Thyroid gland (tissue), 4 donors: ENCODE data around the gene ADGRF4. TPM values are rescaled to one million over a fixed set of nuclear protein-coding genes. Genes with fewer than 3 reads are reported as not detected.

Source experiments
- DNase-seq, 2 donors: peaks; one replicate each; pipeline ENCODE4 v3.0.0-alpha.2; 2019
- H3K27ac ChIP-seq, 3 donors: fragments of 200-600 bp; sonication (generic); 1 replicate in 2 of 3; 2 replicates in 1 of 3; pipeline ENCODE4 v1.5.1; 2016 to 2019; ENCODE audit warnings: mild to moderate bottlenecking in 1 of 3, moderate library complexity in 1 of 3
- H3K27me3 ChIP-seq: fragments of 200-600 bp; sonication (generic); one replicate; pipeline ENCODE4 v1.5.1; 2019
- H3K36me3 ChIP-seq, 2 donors: fragments of 200-600 bp; sonication (generic); one replicate each; pipeline ENCODE4 v1.5.1; 2016 to 2019
- H3K4me1 ChIP-seq, 2 donors: fragments of 200-600 bp; sonication (generic); one replicate each; pipeline ENCODE4 v1.5.1; 2017 to 2019
- H3K4me3 ChIP-seq, 3 donors: fragments of 200-600 bp; sonication (generic); replicated peaks in 1 of 3; 1 replicate in 2 of 3; 2 replicates in 1 of 3; pipeline ENCODE4 v1.5.1; 2016; ENCODE audit warnings: mild to moderate bottlenecking in 1 of 3
- H3K9me3 ChIP-seq: fragments of 200-600 bp; sonication (generic); one replicate; pipeline ENCODE4 v1.5.1; 2017
- POLR2A ChIP-seq, 2 donors: fragments of 450-650 bp; IDR thresholded peaks; one replicate each; pipeline ENCODE4 v1.6.1; 2017; ENCODE audit warnings: antibody characterized with exemption in 2 of 2, mild to moderate bottlenecking in 2 of 2, moderate library complexity in 1 of 2
- WGBS, 2 donors: methylation state at CpG; one replicate each; pipeline ENCODE4 v1.1.5; 2017; 5-methylcytosine and 5-hydroxymethylcytosine counted together
- intact Hi-C: fragments of 100-400 bp; cut with DNase I; formaldehyde crosslinking; loops from one replicate; pipeline ENCODE4 v1.15.1; 2023
- total RNA-seq, 4 donors: library from RNA; depleted of rRNA; stranded (reverse); fragments of >200 nt; gene quantifications; one replicate each; pipeline ENCODE4 v1.2.3, GENCODE V29; 2016
- TF ChIP-seq, protein P1 (sequence below), 6 experiments: fragments of 200-600 bp in 3 of 6; fragments of 450-650 bp in 3 of 6; sonication (generic) in 3 of 6; IDR thresholded peaks; one replicate each; pipeline ENCODE4 v1.5.1; 2016 to 2019; ENCODE audit warnings: antibody characterized with exemption in 6 of 6, mild to moderate bottlenecking in 2 of 6, inconsistent platforms in 1 of 6, moderate library complexity in 1 of 6

ADGRF4 gene
- total RNA-seq, 4 donors from 2014 or later, result 0.13 TPM; not detected in 3

DNA sequence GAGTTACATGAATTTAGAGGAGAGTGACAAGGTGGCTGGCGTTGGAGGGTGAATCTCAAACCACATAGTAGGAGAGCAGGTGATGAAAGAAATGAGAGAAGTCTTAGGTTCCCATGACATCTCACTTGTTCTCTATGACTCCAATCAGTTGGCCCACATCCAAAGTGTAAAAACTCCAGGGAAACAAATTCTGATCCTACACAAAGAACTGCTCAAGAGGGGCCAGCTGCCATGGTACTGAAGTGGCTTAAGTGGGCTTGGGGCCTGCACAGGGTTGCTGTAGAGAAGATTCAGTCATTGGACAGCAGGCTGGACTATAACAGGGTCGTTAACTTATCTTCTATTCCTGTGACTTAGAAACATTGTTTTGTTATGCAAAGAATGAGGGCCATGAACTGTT lies 7.6 kb upstream of the ADGRF4 start:
- no peak overlapping the region for H3K27ac ChIP-seq
- intact Hi-C loops, result no loop called here
- TF ChIP-seq POLR2A (IDR thresholded peaks at IDR 0.05), result no peak
- TF ChIP-seq, protein P1, sequence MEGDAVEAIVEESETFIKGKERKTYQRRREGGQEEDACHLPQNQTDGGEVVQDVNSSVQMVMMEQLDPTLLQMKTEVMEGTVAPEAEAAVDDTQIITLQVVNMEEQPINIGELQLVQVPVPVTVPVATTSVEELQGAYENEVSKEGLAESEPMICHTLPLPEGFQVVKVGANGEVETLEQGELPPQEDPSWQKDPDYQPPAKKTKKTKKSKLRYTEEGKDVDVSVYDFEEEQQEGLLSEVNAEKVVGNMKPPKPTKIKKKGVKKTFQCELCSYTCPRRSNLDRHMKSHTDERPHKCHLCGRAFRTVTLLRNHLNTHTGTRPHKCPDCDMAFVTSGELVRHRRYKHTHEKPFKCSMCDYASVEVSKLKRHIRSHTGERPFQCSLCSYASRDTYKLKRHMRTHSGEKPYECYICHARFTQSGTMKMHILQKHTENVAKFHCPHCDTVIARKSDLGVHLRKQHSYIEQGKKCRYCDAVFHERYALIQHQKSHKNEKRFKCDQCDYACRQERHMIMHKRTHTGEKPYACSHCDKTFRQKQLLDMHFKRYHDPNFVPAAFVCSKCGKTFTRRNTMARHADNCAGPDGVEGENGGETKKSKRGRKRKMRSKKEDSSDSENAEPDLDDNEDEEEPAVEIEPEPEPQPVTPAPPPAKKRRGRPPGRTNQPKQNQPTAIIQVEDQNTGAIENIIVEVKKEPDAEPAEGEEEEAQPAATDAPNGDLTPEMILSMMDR (IDR thresholded peaks at IDR 0.05), result no peak
- H3K9me3 ChIP-seq, result no peaks in the 10 kb centered on the region
- no peak overlapping the region for H3K4me3 ChIP-seq
- 78 to 80% methylated on average over 2 of the region's 2 CpGs for WGBS, 2 donors
- H3K27me3 ChIP-seq, result no peaks in the 10 kb centered on the region
- H3K36me3 ChIP-seq, result no peaks in the 10 kb centered on the region
- no peak for DNase-seq
- no peaks in the 10 kb centered on the region for H3K4me1 ChIP-seq

DNA sequence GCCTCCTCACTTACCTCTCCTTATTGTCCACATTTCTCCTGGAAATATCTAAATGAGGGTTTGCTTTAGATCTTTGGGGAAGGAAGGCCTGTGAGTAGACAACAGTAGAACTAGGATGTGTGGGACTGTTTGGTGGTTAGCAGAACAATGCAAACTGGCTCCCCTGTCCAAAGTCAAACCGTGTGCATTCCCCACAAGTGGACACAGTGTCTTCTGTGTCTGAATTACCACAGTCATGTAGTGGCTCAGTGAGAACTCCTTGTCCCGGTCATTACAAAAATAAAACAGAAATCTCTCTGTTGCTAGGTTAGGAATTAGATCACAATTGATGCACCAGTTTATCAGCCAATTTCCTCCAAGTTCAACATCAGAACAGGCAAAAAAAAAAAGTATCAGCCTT lies 455 bp upstream of the ADGRF4 start:
- intact Hi-C loops, result no loop called here
- Histone ChIP-seq H3K27me3 (no peaks in the 10 kb centered on the region), H3K4me1 (no peaks in the 10 kb centered on the region), H3K4me3 (no peak overlapping the region), H3K27ac (no peak overlapping the region), H3K9me3 (no peaks in the 10 kb centered on the region), H3K36me3 (no peaks in the 10 kb centered on the region)
- DNase-seq, result no peak
- no peak for TF ChIP-seq POLR2A (IDR thresholded peaks at IDR 0.05)
- TF ChIP-seq, protein P1 (IDR thresholded peaks at IDR 0.05), result no peak
- WGBS, 2 donors, result 71 to 73% methylated on average over 2 of the region's 2 CpGs

DNA sequence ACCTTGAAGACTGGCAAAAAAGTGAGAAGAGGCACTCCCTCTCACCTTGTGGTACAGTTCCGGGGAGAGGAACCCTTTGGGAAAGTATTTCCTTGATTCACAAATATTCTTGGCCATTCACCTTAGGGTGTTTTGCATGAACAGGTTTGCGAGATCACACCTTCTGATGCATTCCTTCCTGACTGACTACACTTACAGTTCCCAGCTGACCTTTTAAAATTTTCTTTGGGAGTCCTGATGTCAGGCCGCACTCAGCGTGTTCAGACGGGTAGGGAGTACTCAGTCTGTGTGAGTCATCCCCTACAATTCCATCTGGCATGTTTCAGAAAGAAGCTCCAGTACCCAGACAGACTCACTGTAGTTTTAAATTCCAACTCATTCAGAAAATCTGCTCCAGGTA lies 1.7 kb downstream of the ADGRF4 start:
- no peak overlapping the region for H3K27ac ChIP-seq
- 73 to 77% methylated on average over 5 of the region's 5 CpGs for WGBS, 2 donors
- intact Hi-C loops, result no loop called here
- H3K36me3 ChIP-seq, result no peaks in the 10 kb centered on the region
- H3K4me3 ChIP-seq, result no peak overlapping the region
- TF ChIP-seq, protein P1 (IDR thresholded peaks at IDR 0.05), result no peak
- no peak for TF ChIP-seq POLR2A (IDR thresholded peaks at IDR 0.05)
- H3K27me3 ChIP-seq, result no peaks in the 10 kb centered on the region
- no peak for DNase-seq
- no peaks in the 10 kb centered on the region for H3K4me1 ChIP-seq
- H3K9me3 ChIP-seq, result no peaks in the 10 kb centered on the region

DNA sequence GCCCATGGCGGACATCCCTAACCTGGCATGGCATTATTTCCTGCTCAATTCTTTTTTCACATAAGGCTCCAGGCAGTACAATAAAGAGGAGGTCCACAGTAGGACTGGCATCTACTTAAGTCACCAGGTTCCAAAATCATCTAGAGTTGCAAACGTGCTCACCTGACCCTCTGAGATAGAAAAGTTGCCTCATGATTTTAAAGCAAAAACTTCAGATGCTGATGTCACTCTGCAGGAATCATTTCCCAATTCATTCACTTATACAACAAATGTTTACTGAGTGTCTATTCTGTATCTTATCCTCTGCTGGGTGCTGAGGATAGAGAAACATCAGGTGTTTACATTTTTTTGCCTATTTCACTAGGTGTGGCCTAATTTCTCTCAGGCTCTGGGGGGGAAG lies 2.2 kb downstream of the ADGRF4 start:
- Histone ChIP-seq H3K27me3 (no peaks in the 10 kb centered on the region), H3K4me1 (no peaks in the 10 kb centered on the region), H3K4me3 (no peak overlapping the region), H3K36me3 (no peaks in the 10 kb centered on the region), H3K9me3 (no peaks in the 10 kb centered on the region), H3K27ac (no peak overlapping the region)
- 88% methylated on average over 2 of the region's 2 CpGs for WGBS, 2 donors
- intact Hi-C loops, result no loop called here
- TF ChIP-seq POLR2A (IDR thresholded peaks at IDR 0.05), result no peak
- TF ChIP-seq, protein P1 (IDR thresholded peaks at IDR 0.05), result no peak
- DNase-seq, result no peak

DNA sequence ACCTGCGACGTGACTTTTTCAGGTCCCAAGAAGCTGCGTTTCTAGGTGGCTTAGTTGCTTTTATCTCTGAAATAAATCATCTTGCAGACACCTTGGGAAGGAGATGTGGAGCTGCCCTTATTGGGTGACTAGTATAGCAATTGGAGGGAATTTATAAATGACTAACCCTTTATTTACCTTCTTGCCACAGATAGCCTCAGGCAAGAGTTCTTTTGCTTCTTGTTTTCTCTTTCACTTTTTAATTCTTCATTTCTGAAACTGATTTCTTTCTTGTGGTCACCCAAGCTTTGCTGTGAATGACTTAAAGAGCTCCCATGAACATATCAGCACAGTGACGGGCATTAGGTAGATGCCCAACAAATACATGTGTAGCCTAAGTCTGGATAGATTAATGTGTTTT lies 3.0 kb downstream of the ADGRF4 start:
- Histone ChIP-seq H3K27ac (no peak overlapping the region), H3K4me3 (no peak overlapping the region), H3K36me3 (no peaks in the 10 kb centered on the region), H3K27me3 (no peaks in the 10 kb centered on the region), H3K4me1 (no peaks in the 10 kb centered on the region), H3K9me3 (no peaks in the 10 kb centered on the region)
- WGBS, 2 donors, result 62 to 65% methylated on average over 4 of the region's 4 CpGs
- TF ChIP-seq, protein P1 (IDR thresholded peaks at IDR 0.05), result no peak
- no peak for TF ChIP-seq POLR2A (IDR thresholded peaks at IDR 0.05)
- DNase-seq, result no peak
- intact Hi-C loops, result no loop called here
